Nucleus accumbens (tissue), 56 donors: ENCODE data around the gene GABRR1.
A peak's percentile ranks its signal among the peaks of the same experiment; 100 is the strongest.

Source experiments
- DNase-seq, 56 donors: peaks; one replicate each; lab custom pipeline; 2025; lab: John Stamatoyannopoulos, UW

GABRR1 gene

DNA sequence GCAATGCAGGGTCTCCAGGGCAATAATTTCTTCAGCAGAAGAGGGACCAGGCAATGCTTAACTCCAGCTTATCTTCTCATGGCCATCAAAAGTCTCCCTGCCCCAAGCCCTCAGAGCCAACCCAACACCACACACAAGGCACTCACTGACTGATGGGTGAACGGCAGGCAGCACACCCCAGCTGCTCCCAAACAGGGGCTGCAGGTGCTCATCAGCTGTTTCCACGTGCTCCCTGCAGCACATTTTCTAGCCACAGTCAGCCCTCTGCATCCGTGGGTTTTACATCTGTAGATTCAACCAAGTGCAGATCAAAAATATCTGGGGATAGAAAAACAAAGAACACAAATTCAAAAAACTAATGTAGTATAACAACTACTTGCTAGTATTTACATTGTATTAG, 4.0 kb upstream of the GABRR1 start:
- DNase-seq = no peak

DNA sequence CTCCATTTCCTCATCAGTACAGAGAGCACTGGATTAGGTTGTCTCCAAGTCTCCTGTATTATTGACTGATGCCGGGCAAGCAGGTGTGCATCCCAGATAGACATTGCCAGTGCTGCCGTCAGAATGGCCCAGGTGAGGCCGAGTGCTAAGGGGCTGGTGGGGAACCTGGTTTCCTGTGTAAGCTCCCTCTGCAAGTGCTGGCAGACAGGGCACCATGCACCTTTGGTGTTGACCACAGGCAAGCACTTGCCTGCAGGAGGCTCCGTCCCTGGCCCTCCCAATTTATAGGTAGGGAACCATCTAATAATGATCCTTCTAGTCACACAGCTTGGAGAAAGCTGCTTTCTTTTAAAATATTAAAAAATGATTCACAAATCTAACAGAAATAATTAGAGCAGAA, 747 bp downstream of the GABRR1 start:
- DNase-seq = no peak

DNA sequence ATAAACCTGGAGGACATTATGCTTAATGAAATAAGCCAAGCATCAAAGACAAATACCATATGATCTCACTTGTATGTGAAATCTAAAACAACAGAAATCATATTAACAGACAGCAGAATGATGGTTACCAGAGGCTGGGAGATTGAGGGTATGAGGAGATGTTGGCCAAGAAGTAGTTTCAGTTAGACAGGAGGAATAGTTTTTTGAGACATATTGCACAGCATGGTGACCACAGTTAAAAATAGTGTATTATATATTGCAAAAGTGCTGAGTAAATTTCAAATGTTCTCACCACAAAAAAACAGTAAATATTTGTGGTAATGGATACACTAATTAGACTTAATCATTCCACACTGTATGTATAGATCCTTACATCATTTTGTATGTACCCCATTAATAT, 1.8 kb downstream of the GABRR1 start:
- no peak for DNase-seq

DNA sequence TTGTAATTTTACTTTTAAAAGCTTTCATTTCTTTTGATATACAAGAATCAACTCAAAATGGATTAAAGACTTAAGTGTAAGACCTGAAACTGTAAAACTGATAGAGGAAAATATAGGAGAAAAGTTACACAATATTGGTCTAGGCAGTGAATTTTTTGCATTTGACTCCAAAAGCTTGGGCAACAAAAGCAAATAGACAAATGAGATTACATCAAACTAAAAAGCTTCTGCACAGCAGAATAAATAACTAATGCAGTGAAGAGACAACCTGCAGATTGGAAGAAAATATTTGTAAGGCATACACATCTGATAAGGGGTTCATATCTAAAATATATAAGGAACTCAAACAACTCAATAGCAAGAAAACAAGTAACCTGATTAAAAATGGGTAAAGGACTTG, 3.0 kb downstream of the GABRR1 start:
- no peak for DNase-seq

DNA sequence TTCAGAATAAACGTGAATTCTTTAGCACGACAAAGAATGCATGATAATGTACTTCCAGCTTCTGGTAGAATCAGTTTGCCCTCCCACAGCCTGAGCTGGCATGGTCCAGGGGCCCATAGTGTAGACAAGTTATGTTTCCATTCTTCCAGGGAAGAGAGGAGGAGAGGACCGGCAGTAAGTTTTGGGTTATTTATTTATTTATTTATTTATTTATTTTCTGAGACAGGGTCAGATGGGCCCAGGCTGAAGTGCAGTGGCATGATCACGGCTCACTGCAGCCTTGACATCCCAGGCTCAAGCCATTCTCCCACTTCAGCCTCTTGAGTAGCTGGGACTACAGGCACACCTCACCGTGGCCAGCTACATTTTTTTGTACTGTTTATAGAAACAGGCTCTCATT, 4.7 kb downstream of the GABRR1 start:
- no peak for DNase-seq

DNA sequence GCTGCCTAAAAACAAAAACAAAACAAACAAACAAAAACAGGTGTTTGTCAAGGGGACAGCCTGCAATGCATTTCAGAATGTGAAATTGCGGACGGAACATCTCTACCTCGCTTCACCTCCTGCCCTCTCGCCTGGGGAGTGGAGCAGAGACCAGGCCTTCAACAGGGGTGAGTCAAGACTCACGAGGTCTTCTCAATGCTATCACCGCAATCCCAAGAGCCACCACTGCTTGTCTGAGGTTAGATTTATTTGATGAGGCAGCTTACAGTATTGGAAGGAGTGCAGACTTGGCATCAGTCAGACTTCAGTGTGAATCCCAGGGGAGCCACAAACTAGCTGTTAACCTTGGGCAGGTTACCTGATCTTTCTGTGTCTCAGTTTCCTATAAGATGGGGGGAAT, 7.7 kb downstream of the GABRR1 start:
- DNase-seq = no peak

DNA sequence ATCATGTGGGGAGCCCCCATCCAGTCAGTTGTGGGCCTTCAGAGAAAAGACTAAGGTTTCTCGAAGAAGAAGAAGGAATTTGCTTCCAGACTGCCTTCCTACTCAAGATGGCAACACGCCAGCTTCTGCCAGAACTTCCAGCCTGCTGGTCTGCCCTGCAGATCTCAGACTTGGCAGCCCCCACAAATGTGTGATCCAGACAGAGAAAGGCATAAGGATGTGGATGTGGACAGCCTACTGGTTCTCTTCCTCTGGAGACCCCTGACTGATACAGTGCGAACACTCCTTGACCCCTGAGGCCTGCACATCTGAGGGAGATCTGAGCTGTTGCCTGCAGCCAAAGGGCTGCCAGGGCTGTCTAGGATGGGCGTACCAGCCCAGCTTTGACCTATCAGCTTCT, 8.6 kb downstream of the GABRR1 start:
- peak in 1 of 56 donors; percentile 9 for DNase-seq

DNA sequence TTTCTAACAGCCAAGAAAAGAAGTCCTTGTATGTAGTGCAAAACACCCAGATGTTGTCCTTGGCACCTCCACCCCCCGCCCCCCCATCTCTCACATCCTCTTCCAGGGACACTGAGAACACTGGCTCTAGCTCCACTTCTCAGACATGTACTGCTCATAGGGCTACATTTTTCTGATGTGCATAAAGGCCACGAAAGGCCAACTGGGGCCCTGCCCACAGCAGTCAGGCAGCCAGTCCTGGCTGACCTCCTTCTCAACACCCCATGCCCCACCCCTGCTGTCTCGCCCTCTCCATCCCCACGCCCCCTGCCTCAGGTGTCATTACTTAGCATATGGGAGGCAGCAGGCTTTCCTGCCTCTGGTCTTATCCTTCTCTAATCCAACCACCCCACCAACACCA, 11.3 kb downstream of the GABRR1 start:
- no peak for DNase-seq

DNA sequence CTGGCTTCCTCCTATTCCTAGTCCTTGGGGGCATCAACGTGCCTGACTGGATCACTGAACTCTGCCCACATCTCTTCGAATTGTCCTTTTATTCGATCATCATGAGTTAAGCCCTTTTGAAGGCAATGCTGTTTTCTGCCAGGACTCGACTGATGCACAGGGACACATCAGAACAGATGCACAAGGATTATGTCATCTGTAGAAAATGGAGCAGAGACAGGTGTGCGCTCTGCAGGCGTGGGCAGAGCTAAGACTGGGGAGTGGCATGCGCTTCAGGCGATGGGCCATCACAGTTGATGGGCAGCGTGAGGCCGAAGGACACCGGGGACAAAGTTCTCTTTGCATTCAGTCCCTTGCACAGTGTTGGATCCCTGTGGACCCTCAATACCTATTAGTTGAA, 13.1 kb downstream of the GABRR1 start:
- DNase-seq = no peak

DNA sequence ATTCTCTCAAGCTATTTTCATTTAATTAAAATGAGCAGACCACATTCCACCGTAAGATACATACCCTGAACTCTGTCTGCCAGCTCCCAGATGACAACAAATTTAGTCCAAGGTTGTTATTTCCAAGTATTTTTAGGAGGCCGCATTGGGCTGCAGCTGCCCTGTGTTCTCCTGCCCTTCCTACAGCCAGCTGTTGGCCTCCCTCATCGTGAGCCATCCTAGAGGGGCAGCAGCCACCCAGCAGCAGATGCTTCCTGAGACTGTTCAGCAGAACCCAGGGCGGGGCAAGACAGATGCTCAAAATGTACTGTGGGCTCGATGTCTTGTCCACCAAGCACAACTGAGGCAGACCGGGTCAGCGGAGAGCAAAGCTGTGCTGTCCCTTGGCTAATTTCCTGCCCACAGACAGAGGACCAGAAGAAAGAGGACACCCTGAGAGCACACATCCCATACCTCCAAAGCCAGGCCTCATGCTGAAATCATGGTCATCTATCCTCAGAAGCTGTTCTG, 16.4 kb downstream of the GABRR1 start:
- no peak for DNase-seq

DNA sequence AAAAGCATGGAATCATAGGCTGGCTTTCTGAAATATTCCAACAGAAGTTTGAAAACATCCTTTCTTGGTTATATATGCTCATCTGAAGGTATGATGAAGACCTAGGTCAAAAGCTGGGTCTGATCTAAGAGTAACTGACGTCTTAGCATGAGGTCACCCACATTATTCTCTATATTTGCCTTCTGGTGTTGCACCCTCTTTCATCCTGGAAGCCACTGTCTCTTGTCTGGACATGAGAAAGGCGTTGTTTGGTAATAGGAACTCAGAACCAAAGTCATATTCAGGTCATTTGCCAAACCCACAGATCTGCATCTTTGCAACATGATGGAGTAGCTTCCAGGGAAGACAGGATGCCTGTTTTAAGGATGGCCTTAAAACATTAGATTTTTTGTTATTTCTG, 17.6 kb downstream of the GABRR1 start:
- no peak for DNase-seq

DNA sequence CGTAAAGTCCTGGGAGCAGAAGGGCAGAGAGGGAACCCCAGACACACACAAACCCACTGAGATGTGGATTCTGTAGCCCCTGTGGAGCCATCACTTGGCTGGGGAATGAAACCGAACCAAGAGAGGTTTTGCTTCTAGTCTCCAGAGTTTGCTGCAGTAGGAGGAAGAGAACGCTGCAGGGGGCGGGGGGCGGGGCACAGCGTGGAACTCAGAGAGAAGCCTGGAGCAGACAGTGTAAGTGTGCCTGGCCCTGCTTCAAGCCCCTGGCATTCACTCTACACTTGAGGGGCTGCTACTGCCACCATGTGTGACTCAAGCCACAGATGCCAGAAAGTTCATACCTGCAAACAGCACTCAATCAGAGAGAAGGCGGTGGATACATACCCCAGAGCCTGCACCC, 18.9 kb downstream of the GABRR1 start:
- DNase-seq = no peak

DNA sequence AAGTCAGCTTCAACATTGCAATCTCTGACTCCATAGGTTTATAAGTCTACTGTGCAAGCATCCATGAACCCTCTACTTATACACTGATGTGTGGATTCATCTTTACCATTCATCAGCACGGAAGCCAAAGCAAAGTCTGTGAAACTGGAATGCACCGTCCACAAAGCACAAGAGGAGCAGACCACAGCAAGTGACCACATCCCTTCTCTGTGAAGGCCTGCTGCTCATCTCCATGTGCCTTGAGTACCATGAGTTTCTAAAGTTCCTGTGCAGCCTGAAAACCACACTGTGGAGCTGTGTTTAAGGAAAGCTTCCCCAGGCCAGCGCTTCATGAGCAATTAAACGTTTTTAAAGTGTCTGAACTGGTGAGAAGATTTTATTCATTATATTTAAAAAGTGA, 20.0 kb downstream of the GABRR1 start:
- DNase-seq = no peak

DNA sequence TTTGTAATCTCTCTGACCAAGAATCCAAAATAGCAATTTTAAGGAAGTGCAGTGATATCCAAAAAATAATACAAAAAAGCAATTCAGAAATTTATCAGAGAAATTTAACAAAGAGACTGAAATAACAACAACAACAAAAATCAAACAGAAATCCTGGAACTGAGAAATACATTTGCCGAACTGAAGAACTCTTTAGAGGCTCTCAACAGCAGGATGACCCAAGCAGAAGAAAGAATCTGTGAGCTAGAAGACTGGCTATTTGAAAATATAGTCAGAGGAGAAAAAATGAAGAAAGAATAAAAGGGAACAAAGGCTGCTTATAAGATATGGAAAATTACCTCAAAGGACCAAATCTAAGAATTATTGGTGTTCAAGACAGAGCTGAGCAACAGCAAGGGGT, 22.6 kb downstream of the GABRR1 start:
- DNase-seq = no peak

DNA sequence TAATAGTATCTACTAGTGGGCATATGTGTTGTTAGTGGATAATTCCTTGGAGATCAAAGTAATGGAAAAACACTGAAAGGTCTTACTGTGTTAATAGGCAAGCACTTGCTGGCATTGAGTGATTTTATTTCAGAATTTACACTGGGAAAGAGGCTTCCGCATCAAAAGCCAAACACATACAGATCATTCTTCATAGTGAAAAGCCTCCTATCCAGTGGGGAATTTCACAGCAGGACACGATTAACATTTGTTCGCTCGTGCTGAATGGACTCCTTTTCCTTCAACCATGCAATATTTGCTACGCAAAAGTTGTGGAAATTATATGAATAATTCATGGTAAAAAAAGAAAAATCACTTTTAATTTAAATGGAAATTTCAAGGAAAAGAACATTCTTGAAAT, 26.4 kb downstream of the GABRR1 start:
- DNase-seq = no peak

DNA sequence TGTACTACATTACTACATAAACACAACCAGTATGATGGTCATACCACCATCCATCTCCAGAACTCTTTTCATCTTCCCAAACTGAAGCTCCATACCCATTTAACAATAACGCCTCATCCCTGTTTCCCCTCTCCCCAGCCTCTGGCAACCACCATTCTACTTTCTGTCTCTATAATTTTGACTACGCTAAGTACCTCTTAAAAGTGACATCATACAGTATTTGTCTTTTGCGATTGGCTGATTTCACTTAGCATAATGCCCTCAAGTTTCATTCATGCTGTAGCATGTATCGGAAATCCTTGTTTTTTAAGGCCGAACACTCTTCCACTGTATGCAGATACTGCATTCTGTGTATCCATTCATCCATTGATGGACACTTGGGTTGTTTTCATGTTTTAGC, 29.7 kb downstream of the GABRR1 start:
- no peak for DNase-seq

DNA sequence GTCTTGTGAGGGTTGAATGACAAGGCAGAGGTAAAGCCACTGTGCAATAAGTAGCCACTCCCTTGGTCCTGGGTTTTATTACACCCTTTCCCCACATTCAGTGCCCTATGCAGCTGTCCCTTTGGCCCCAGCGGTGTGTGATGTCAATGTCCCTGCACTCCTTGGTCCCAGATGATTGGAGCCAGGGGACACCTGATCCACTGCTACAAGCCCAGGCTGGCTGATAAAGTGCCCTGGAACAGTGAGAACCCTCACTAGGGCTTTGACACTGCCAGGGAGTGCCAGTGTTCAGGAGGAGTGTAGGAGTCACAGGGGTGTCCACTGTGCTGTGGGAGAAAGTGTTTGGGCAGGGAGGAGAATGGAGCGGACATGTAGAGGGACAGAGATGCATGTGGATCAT, 30.4 kb downstream of the GABRR1 start:
- DNase-seq = no peak

DNA sequence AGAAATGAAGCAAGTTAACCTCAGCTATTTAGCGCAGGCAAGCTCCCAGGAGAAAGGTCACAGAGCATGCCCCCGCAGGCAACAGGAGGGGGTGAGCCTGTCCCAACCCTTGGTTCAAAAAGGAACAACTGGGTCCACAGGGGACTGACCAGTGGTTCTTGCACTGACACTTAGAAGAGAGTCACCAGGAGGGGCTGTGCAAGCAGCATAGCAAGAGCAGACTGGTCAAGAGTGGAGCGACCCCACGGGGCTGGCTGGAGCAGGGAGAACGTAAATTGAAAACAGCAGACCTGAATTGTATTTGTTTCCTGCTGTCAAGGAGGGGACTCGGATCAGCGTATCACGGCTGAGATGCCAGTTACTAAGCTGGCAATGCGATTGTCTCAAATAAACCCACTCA, 32.8 kb downstream of the GABRR1 start:
- peak in 1 of 56 donors; percentile 1 for DNase-seq

DNA sequence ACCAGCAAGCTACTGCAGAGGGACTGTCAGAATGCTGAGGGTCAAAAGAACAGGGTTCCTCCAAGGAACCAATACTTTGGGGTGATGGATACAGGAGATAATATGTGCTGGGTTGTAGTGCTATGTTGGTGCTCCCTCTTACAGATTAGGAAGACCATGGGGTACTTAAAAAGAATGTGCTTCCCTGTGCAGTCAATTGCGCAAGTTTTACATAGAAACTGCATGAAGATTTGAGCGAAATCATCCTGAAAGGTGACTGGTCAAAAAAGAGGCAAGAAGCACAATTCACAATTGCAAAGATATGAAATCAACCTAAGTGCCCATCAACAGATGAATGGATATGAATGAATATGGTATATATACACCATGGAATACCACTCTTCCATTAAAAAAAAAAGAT, 33.9 kb downstream of the GABRR1 start:
- DNase-seq = no peak

DNA sequence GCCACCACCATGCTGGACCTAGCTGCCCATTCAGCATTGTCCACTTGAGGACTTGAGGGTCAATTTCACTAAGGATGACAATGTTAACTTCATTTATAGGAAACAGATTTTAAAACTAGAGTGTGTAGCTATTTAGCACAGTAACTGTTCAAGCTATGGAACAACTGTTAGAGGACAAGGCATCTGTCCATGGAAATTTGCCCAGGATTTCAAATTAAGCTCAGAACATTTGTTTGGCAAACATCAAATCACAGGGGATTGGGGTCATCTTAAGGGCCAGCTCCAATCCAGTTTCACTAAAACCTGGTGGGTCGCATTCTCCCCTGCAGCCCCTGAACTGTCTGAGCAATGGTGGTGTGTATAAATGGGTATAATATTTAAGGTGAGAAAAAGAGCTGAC, 36.2 kb downstream of the GABRR1 start:
- no peak for DNase-seq

DNA sequence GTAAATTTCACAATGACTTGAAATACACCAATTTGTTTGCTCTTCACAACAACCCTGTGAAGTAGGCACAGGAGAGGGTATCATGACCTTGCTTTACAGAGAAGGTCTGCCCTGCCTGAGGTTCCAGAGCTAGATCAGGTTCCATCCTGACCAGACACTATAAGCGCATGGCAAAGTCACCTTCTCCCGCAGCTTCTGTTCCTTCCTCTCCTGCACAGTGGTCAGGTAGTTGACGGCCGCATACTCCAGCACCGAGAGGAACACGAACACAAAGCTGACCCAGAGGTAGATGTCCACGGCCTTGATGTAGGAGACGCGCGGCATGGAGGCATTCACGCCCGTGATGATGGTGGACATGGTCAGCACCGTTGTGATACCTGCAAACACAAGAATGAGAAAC, 37.0 kb downstream of the GABRR1 start:
- DNase-seq = no peak

DNA sequence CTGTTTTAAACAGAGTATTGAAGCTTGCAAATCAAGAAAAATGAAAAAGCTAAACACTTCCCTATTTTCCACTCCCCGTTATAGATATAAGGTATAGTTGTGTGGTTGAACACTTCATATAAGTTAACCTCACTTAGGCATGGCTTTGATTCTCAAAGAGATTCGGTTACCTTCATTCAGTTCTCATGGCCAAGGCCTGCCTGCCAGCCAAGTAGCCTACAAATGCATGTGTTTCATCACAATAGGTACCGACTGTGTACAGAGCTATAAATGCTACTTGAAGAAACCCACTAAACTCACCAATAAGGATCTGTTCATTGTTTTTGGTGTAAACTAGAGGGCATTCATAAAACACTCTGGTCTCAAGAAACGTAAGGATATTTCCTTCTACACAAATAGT, 43.5 kb downstream of the GABRR1 start:
- no peak for DNase-seq

DNA sequence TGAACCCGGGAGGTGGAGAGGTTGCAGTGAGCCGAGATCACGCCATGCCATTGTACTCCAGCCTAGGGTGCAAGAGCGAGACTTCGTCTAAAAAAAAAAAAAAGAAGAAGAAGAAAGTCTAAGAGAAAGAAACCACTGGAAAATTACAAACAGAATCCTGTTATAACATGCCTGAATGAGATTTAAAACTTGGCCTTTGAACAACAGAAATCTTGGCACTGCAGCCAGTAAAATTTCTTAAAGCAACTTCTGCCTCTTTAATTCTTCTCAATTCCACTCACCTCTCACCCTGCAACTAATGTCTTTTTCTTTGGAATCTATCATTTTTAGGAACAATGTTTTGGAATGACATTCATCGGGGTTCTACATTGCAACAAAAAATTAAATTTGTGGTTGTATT, 45.0 kb downstream of the GABRR1 start:
- DNase-seq = no peak

DNA sequence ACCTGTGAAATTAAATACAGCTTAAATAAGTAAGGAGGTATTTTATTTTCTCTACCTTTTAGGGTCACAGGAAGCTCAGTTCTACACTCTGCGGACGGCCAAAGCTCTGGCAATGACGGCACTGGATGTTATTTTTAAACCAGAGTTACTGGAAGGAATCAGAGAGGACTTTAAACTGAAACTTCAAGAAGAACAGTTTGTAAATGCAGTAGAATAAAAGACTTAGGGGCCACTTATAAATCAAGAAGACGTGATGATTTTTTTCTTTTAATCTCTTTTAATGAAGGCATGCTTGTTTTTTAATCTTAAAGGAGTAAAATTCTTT, 55.1 kb downstream of the GABRR1 start:
- DNase-seq = no peak
